A549 (cell line): Measurements from ENCODE around the gene SLC38A2.

ENCODE experiments used
- ATOH8 ChIP-seq: fragments of 250-450 bp; sonication (Bioruptor Pico); IDR thresholded peaks from 2 replicates; pipeline ENCODE4 v1.5.0; 2020; ENCODE audit warnings: low read depth, mild to moderate bottlenecking, moderate library complexity
- BHLHE40 ChIP-seq: IDR thresholded peaks from 2 replicates; pipeline ENCODE4 v1.6.1; 2012; ENCODE audit warnings: low read depth, low read length, inconsistent platforms
- CHD2 ChIP-seq: fragments of 150-350 bp; IDR thresholded peaks from 2 replicates; pipeline ENCODE4 v1.6.1; 2014; ENCODE audit warnings: low read length; ENCODE audit not compliant: partially characterized antibody
- CTCF ChIP-seq: fragments of >200 bp; sonication (Bioruptor Twin); formaldehyde crosslinking; IDR thresholded peaks from 3 replicates; pipeline ENCODE4 v1.5.1; 2016
- EHF ChIP-seq: fragments of 250-450 bp; sonication (Bioruptor Pico); IDR thresholded peaks from 2 replicates; pipeline ENCODE4 v1.5.0; 2020; ENCODE audit warnings: mild to moderate bottlenecking
- EP300 ChIP-seq, 2 experiments: fragments of >200 bp; sonication (Bioruptor Twin); formaldehyde crosslinking; IDR thresholded peaks; 2 replicates in 1 of 2; 3 replicates in 1 of 2; pipeline ENCODE4 v1.6.1; 2016 to 2017
- MAX ChIP-seq: IDR thresholded peaks from 2 replicates; pipeline ENCODE4 v1.6.1; 2012
- PBX3 ChIP-seq: IDR thresholded peaks from 2 replicates; pipeline ENCODE4 v1.6.1; 2012
- POLR2AphosphoS2 ChIP-seq: conservative IDR thresholded peaks from 2 replicates; pipeline ENCODE4 v1.6.1; 2012; ENCODE audit warnings: low read length, improper control_type of control experiment, inconsistent platforms
- RAD21 ChIP-seq, 2 experiments: fragments of >200 bp in 1 of 2; sonication (Bioruptor Twin) in 1 of 2; formaldehyde crosslinking in 1 of 2; IDR thresholded peaks in 1 of 2; conservative IDR thresholded peaks in 1 of 2; 2 replicates in 1 of 2; 3 replicates in 1 of 2; pipeline ENCODE4 v1.6.1; 2012 to 2018; ENCODE audit warnings: inconsistent platforms in 1 of 2
- RFX5 ChIP-seq: fragments of 450-650 bp; IDR thresholded peaks from 2 replicates; pipeline ENCODE4 v1.7.1; 2014; ENCODE audit warnings: antibody characterized with exemption, mild to moderate bottlenecking, moderate library complexity
- SREBF2 ChIP-seq: fragments of 450-650 bp; IDR thresholded peaks from 2 replicates; pipeline ENCODE4 v1.6.1; 2014; ENCODE audit warnings: mild to moderate bottlenecking, moderate library complexity
- TP53 ChIP-seq: fragments of 250-450 bp; sonication (Bioruptor Pico); IDR thresholded peaks from 2 replicates; pipeline ENCODE4 v1.5.0; 2021; ENCODE audit warnings: mild to moderate bottlenecking, moderate library complexity

GRCh38 chr12:46371718-46372543 lies 642 bp downstream of the SLC38A2 start:
- TF ChIP-seq ATOH8 (CRISPR knock-in tag) (no peak), MAX (no peak; the same call in 1 of the 2 replicates), SREBF2 (no peak), CTCF (no peak), RAD21 (conservative IDR thresholded peaks at IDR 0.05 in 1 of 2, IDR thresholded peaks at IDR 0.05 in 1 of 2) (0 out of 5 replicates have a peak, but pooled peaks of 1 of the 2 experiments have one; percentile 1), RFX5 (no peak), BHLHE40 (no peak), CHD2 (no peak), TP53 (CRISPR knock-in tag) (peak; percentile 83; the same call in 1 of the 2 replicates), PBX3 (no peak), EP300 (IDR thresholded peaks at IDR 0.05) (no peak), POLR2AphosphoS2 (no peak), EHF (no peak)
